Smooth muscle cell (in vitro differentiated cells): ENCODE results near the gene FARSB. TPM values are rescaled to one million over a fixed set of nuclear protein-coding genes. Genes with fewer than 3 reads are reported as not detected.

Source experiments
- DNase-seq: peaks from one replicate; lab custom pipeline; 2025; ENCODE audit not compliant: unreplicated experiment; lab: John Stamatoyannopoulos, UW
- H2AFZ ChIP-seq: fragments of 200-600 bp; sonication (generic); 2 replicates; pipeline ENCODE4 v1.6.0; 2016; ENCODE audit warnings: antibody characterized with exemption, low read depth, mild to moderate bottlenecking
- H3F3A ChIP-seq: fragments of 200-600 bp; sonication (generic); 2 replicates; pipeline ENCODE4 v1.6.0; 2017; ENCODE audit warnings: antibody characterized with exemption, low read depth
- H3K27ac ChIP-seq: fragments of 200-600 bp; sonication (generic); 2 replicates; pipeline ENCODE4 v1.5.1; 2016; ENCODE audit warnings: low read depth, mild to moderate bottlenecking
- H3K27me3 ChIP-seq: fragments of 200-600 bp; sonication (generic); 2 replicates; pipeline ENCODE4 v1.6.1; 2016; ENCODE audit warnings: low read depth, mild to moderate bottlenecking
- H3K36me3 ChIP-seq: fragments of 200-600 bp; sonication (generic); 2 replicates; pipeline ENCODE4 v1.5.1; 2016; ENCODE audit warnings: low read depth
- H3K4me1 ChIP-seq: fragments of 200-600 bp; sonication (generic); 2 replicates; pipeline ENCODE4 v1.5.1; 2016; ENCODE audit warnings: low read depth
- H3K4me2 ChIP-seq: fragments of 200-600 bp; sonication (generic); 2 replicates; pipeline ENCODE4 v1.6.0; 2016; ENCODE audit warnings: mild to moderate bottlenecking
- H3K4me3 ChIP-seq: fragments of 200-600 bp; sonication (generic); 2 replicates; pipeline ENCODE4 v1.5.1; 2016; ENCODE audit warnings: mild to moderate bottlenecking
- H3K79me2 ChIP-seq: fragments of 200-600 bp; sonication (generic); 2 replicates; pipeline ENCODE4 v1.6.0; 2016; ENCODE audit warnings: low read depth, mild to moderate bottlenecking
- H3K9ac ChIP-seq: fragments of 200-600 bp; sonication (generic); 2 replicates; pipeline ENCODE4 v1.6.0; 2016; ENCODE audit warnings: low read depth
- H3K9me3 ChIP-seq: fragments of 200-600 bp; sonication (generic); replicated peaks from 2 replicates; pipeline ENCODE4 v1.5.1; 2016; ENCODE audit warnings: low read depth
- H4K20me1 ChIP-seq: fragments of 200-600 bp; sonication (generic); 2 replicates; pipeline ENCODE4 v1.6.0; 2016; ENCODE audit warnings: low read depth
- WGBS: methylation state at CpG from one replicate; pipeline ENCODE4 v1.1.7; 2016; ENCODE audit warnings: low lambda C conversion rate; 5-methylcytosine and 5-hydroxymethylcytosine counted together
- polyA plus RNA-seq: library from polyadenylated mRNA; unstranded; fragments of >200 nt; fragmentation: Nextera tagmentation; extraction: Ambion mirVana; gene quantifications from 2 replicates; pipeline ENCODE4 v1.2.1, GENCODE V29; 2016
- total RNA-seq: library from RNA; depleted of rRNA; stranded (reverse); fragments of >200 nt; gene quantifications from 2 replicates; pipeline ENCODE4 v1.2.3, GENCODE V29; 2014
- TF ChIP-seq, protein P1 (sequence below): fragments of 200-600 bp; sonication (generic); IDR thresholded peaks from 2 replicates; pipeline ENCODE4 v1.5.1; 2017; ENCODE audit warnings: borderline replicate concordance, mild to moderate bottlenecking, antibody characterized with exemption; ENCODE audit not compliant: insufficient read depth, poor library complexity, severe bottlenecking

Gene FARSB
- total and polyA plus RNA-seq, 2 experiments from 2014 or later: 25.7 to 27.0 TPM

DNA sequence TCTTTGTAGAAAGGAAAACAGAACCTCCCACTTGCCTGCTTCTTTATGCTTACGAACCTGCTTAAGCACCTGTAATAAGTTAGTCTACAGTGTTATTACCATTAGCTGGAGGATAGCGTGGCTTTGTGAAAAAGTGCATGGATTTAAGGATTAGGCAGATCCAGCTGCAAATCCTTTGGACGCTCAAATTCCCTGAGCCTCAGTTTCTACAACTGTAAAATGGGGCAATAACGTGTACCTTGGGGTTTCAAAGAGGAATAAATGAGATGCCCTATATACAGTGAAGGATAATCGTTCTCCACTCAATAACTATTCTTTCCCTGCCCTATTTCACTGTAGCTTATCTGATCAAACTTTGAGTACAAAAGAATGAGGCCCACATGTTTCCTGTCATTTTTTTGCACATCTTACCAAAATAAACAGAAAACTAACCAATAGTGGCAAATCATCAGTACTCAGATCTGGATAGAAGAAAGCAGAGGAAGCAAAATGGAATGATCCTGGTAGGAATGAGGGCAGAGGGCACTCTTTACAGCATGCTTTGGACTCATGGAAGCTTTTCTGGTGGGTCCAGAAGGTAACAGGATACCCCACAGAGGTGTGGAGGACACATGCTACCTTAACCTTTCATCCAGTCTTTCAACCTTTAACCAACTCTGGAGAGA, 30.3 kb upstream of the FARSB start:
- H3K4me3 ChIP-seq: no peak overlapping the region
- WGBS: 92% methylated on average over 5 of the region's 5 CpGs

DNA sequence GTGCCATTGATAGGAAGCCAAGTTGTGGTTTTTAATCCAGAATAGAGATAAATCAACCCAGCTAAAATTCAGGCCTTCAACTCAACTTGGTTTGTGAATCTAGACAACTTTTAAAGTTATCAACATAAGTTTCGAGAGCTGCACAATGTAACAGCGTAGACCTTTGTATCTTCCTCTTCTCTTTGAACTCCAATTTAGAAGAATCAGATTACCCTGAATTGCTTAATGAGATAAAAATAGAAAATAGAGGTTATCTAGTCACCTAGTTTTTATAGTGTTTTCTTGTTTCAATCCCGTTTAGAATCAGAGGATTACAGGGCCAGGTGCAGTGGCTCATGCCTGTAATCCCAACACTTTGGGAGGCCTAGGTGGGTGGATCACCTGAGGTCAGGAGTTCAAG, 27.9 kb upstream of the FARSB start:
- TF ChIP-seq, protein P1, sequence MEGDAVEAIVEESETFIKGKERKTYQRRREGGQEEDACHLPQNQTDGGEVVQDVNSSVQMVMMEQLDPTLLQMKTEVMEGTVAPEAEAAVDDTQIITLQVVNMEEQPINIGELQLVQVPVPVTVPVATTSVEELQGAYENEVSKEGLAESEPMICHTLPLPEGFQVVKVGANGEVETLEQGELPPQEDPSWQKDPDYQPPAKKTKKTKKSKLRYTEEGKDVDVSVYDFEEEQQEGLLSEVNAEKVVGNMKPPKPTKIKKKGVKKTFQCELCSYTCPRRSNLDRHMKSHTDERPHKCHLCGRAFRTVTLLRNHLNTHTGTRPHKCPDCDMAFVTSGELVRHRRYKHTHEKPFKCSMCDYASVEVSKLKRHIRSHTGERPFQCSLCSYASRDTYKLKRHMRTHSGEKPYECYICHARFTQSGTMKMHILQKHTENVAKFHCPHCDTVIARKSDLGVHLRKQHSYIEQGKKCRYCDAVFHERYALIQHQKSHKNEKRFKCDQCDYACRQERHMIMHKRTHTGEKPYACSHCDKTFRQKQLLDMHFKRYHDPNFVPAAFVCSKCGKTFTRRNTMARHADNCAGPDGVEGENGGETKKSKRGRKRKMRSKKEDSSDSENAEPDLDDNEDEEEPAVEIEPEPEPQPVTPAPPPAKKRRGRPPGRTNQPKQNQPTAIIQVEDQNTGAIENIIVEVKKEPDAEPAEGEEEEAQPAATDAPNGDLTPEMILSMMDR: no peak
- whole genome bisulfite sequencing: 89% methylated on average over 3 of the region's 3 CpGs
- H3K4me3 ChIP-seq: no peak overlapping the region
- H3K4me2 ChIP-seq: no peak overlapping the region
- H2AFZ ChIP-seq: no peak overlapping the region
- H4K20me1 ChIP-seq: no peaks in the 10 kb centered on the region
- H3K9me3 ChIP-seq: no peaks in the 10 kb centered on the region
- no peaks in the 10 kb centered on the region for H3K36me3 ChIP-seq
- H3K79me2 ChIP-seq: no peaks in the 10 kb centered on the region
- DNase-seq: no peak
- no peak overlapping the region for H3K27ac ChIP-seq
- no peaks in the 10 kb centered on the region for H3F3A ChIP-seq
- peaks cover 6% of the 10 kb centered on the region for H3K4me1 ChIP-seq
- no peaks in the 10 kb centered on the region for H3K27me3 ChIP-seq
- H3K9ac ChIP-seq: no peak overlapping the region

More for the DNA sequence above, 30.3 kb upstream of the FARSB start:
- no peak overlapping the region for H3K4me2 ChIP-seq
- peaks cover 7% of the 10 kb centered on the region for H3K4me1 ChIP-seq
- no peak for DNase-seq
- H3K9me3 ChIP-seq: no peaks in the 10 kb centered on the region
- TF ChIP-seq, protein P1: no peak
- H4K20me1 ChIP-seq: no peaks in the 10 kb centered on the region
- H3F3A ChIP-seq: no peaks in the 10 kb centered on the region
- H3K27me3 ChIP-seq: no peaks in the 10 kb centered on the region
- no peaks in the 10 kb centered on the region for H3K79me2 ChIP-seq
- H2AFZ ChIP-seq: no peak overlapping the region
- no peaks in the 10 kb centered on the region for H3K36me3 ChIP-seq
- no peak overlapping the region for H3K27ac ChIP-seq
- no peak overlapping the region for H3K9ac ChIP-seq

DNA sequence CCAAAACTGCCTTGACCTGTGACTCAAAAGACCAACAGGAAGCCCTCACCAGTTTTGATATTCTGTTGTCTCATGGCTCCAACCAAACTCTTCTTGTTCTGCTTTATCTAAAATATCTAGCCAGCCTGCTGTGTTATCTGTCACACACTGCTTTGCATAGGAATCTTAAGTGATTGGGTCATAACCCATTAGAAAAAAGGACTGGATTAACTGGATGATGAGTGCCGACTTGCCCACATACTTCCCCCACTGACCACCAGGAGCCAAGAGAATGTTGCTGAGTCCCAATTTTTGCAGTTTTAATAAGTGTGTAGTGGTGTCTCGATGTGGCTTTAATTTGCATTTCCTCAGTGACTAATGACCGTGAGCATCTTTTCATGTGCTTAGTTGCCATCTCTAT, 22.1 kb upstream of the FARSB start:
- Histone ChIP-seq H3K27me3 (no peaks in the 10 kb centered on the region), H3K27ac (no peak overlapping the region), H4K20me1 (no peaks in the 10 kb centered on the region), H3K4me3 (no peak overlapping the region), H3K4me1 (no peaks in the 10 kb centered on the region), H3K79me2 (no peaks in the 10 kb centered on the region), H2AFZ (peak overlapping the region; percentile 5), H3K36me3 (no peaks in the 10 kb centered on the region), H3K9me3 (no peaks in the 10 kb centered on the region), H3K4me2 (peak overlapping the region; percentile 58), H3F3A (no peaks in the 10 kb centered on the region), H3K9ac (no peak overlapping the region)
- DNase-seq: no peak
- WGBS: 40% methylated on average over 3 of the region's 3 CpGs
- TF ChIP-seq, protein P1: peak; percentile 22

DNA sequence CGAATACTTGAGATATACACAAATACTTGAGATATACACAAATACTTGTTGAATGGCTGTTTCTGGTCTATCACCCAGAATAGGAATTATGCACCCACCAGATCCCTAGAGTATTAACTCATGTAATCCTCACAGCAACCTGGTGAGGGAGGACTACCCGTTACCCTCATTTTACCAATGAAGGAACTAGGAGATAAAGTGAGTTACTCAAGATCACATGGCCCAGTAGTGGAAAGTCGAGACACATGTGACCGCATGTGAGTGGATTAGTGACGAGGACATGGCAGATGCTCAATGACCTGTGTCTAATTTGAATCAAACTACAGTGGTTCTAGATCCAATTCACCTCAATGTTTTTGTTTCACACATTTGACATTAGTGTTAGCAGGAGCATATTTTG, 18.0 kb upstream of the FARSB start:
- Histone ChIP-seq H3K9ac (no peak overlapping the region), H3K4me3 (no peak overlapping the region), H3F3A (no peaks in the 10 kb centered on the region), H3K9me3 (no peaks in the 10 kb centered on the region), H3K4me1 (peaks cover 5% of the 10 kb centered on the region), H3K4me2 (no peak overlapping the region), H2AFZ (no peak overlapping the region), H3K79me2 (no peaks in the 10 kb centered on the region), H3K27me3 (peaks cover 32% of the 10 kb centered on the region), H3K36me3 (no peaks in the 10 kb centered on the region), H4K20me1 (no peaks in the 10 kb centered on the region), H3K27ac (no peak overlapping the region)
- 94% methylated on average over 5 of the region's 5 CpGs for WGBS
- DNase-seq: no peak
- TF ChIP-seq, protein P1: no peak
